Astrocyte (in vitro differentiated cells and primary cell): ENCODE measurements around the gene CFAP43. TPM values are rescaled to one million over a fixed set of nuclear protein-coding genes. Genes with fewer than 3 reads are reported as not detected.

Experiments
- DNase-seq: peaks from one replicate; pipeline ENCODE4 v3.0.0-alpha.2; 2010; ENCODE audit warnings: low read depth
- FAIRE-seq: peaks from 2 replicates; lab custom pipeline; 2011; peaks lifted over from hg19 to GRCh38; lab: Jason Lieb, UNC
- H2AFZ ChIP-seq: 2 replicates; pipeline ENCODE4 v1.6.0; 2012; ENCODE audit warnings: low read depth, low read length, inconsistent platforms
- H3K27ac ChIP-seq: 2 replicates; pipeline ENCODE4 v1.5.1; 2011; ENCODE audit warnings: low read depth, low read length, inconsistent platforms
- H3K27me3 ChIP-seq: 2 replicates; pipeline ENCODE4 v1.6.0; 2011; ENCODE audit warnings: low read length, inconsistent platforms; ENCODE audit not compliant: insufficient read depth
- H3K36me3 ChIP-seq: 2 replicates; pipeline ENCODE4 v1.5.1; 2011; ENCODE audit warnings: low read length, inconsistent platforms; ENCODE audit not compliant: insufficient read depth
- H3K4me1 ChIP-seq: 2 replicates; pipeline ENCODE4 v1.5.1; 2011; ENCODE audit warnings: low read length, inconsistent platforms; ENCODE audit not compliant: insufficient read depth
- H3K4me2 ChIP-seq: 2 replicates; pipeline ENCODE4 v1.6.0; 2012; ENCODE audit warnings: low read length, inconsistent platforms
- H3K4me3 ChIP-seq: 2 replicates; pipeline ENCODE4 v1.5.1; 2011; ENCODE audit warnings: low read depth, mild to moderate bottlenecking, low read length, inconsistent platforms; ENCODE audit not compliant: insufficient read depth
- H3K79me2 ChIP-seq: 2 replicates; pipeline ENCODE4 v1.6.0; 2012; ENCODE audit warnings: mild to moderate bottlenecking, low read length, inconsistent platforms; ENCODE audit not compliant: insufficient read depth
- H3K9ac ChIP-seq: 2 replicates; pipeline ENCODE4 v1.6.0; 2012; ENCODE audit warnings: mild to moderate bottlenecking, low read length, inconsistent platforms
- H3K9me3 ChIP-seq: 2 replicates; pipeline ENCODE4 v1.5.1; 2012; ENCODE audit warnings: low read depth, mild to moderate bottlenecking, low read length, inconsistent platforms; ENCODE audit not compliant: insufficient read depth
- H4K20me1 ChIP-seq: 2 replicates; pipeline ENCODE4 v1.6.0; 2012; ENCODE audit warnings: low read length, inconsistent platforms; ENCODE audit not compliant: insufficient read depth
- H3K27ac Mint-ChIP-seq: one replicate; pipeline ENCODE4 v1.8.0; 2021; ENCODE audit warnings: mild to moderate bottlenecking, mixed read lengths; ENCODE audit not compliant: unreplicated experiment
- H3K27me3 Mint-ChIP-seq: one replicate; pipeline ENCODE4 v1.8.0; 2021; ENCODE audit warnings: low read depth, mixed read lengths; ENCODE audit not compliant: unreplicated experiment
- H3K36me3 Mint-ChIP-seq: one replicate; pipeline ENCODE4 v1.8.0; 2021; ENCODE audit warnings: low read depth, mixed read lengths; ENCODE audit not compliant: unreplicated experiment
- H3K4me1 Mint-ChIP-seq: one replicate; pipeline ENCODE4 v1.8.0; 2021; ENCODE audit warnings: low read depth, mixed read lengths; ENCODE audit not compliant: unreplicated experiment
- H3K4me3 Mint-ChIP-seq: one replicate; pipeline ENCODE4 v1.8.0; 2021; ENCODE audit warnings: mild to moderate bottlenecking, moderate library complexity, mixed read lengths; ENCODE audit not compliant: unreplicated experiment
- H3K9me3 Mint-ChIP-seq: one replicate; pipeline ENCODE4 v1.8.0; 2021; ENCODE audit warnings: mild to moderate bottlenecking, mixed read lengths; ENCODE audit not compliant: unreplicated experiment
- EZH2 ChIP-seq: IDR thresholded peaks from 2 replicates; pipeline ENCODE4 v1.6.1; 2012; ENCODE audit warnings: mild to moderate bottlenecking, low read length, inconsistent platforms; ENCODE audit not compliant: insufficient read depth
- total RNA-seq: library from RNA; stranded (reverse); gene quantifications from 2 replicates; pipeline ENCODE4 v1.2.1, GENCODE V29; 2021
- TF ChIP-seq, protein P1 (sequence below): IDR thresholded peaks from 2 replicates; pipeline ENCODE4 v1.5.1; 2011; ENCODE audit warnings: low read depth, mild to moderate bottlenecking, inconsistent platforms, low read length, moderate library complexity; ENCODE audit not compliant: insufficient read depth

The CFAP43 gene
- total RNA-seq, 1 donor from 2014 or later: 0.27 TPM

DNA sequence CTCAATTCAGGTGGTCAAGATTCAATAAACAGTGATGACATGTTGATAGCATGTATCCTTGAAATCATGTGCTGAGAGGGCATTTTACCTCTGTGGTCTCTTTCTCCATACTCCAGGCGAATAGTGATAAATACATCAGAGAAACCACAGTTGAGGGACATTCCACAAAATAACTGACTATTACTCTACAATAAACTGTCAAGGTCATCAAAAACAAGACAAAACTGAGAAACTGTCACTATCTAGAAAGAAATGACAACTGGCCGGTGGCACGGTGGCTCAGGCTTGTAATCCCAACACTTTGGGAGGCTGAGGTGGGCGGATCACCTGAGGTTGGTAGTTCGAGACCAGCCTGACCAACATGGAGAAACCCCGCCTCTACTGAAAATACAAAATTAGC lies 94.0 kb downstream of the CFAP43 start:
- Mint-ChIP-seq H3K4me3 (no peak overlapping the region), H3K27ac (no peak overlapping the region), H3K36me3 (no peaks in the 10 kb centered on the region), H3K4me1 (no peaks in the 10 kb centered on the region), H3K27me3 (no peaks in the 10 kb centered on the region), H3K9me3 (no peaks in the 10 kb centered on the region)
- Histone ChIP-seq H3K27me3 (no peaks in the 10 kb centered on the region), H3K9ac (no peak overlapping the region), H3K79me2 (no peaks in the 10 kb centered on the region), H3K4me3 (no peak overlapping the region), H2AFZ (no peak overlapping the region), H3K4me2 (no peak overlapping the region), H3K27ac (no peak overlapping the region), H4K20me1 (no peaks in the 10 kb centered on the region), H3K4me1 (no peaks in the 10 kb centered on the region), H3K36me3 (no peaks in the 10 kb centered on the region), H3K9me3 (no peaks in the 10 kb centered on the region)
- no peak for TF ChIP-seq EZH2
- TF ChIP-seq, protein P1, sequence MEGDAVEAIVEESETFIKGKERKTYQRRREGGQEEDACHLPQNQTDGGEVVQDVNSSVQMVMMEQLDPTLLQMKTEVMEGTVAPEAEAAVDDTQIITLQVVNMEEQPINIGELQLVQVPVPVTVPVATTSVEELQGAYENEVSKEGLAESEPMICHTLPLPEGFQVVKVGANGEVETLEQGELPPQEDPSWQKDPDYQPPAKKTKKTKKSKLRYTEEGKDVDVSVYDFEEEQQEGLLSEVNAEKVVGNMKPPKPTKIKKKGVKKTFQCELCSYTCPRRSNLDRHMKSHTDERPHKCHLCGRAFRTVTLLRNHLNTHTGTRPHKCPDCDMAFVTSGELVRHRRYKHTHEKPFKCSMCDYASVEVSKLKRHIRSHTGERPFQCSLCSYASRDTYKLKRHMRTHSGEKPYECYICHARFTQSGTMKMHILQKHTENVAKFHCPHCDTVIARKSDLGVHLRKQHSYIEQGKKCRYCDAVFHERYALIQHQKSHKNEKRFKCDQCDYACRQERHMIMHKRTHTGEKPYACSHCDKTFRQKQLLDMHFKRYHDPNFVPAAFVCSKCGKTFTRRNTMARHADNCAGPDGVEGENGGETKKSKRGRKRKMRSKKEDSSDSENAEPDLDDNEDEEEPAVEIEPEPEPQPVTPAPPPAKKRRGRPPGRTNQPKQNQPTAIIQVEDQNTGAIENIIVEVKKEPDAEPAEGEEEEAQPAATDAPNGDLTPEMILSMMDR: no peak
- no peak for FAIRE-seq
- no peak for DNase-seq

DNA sequence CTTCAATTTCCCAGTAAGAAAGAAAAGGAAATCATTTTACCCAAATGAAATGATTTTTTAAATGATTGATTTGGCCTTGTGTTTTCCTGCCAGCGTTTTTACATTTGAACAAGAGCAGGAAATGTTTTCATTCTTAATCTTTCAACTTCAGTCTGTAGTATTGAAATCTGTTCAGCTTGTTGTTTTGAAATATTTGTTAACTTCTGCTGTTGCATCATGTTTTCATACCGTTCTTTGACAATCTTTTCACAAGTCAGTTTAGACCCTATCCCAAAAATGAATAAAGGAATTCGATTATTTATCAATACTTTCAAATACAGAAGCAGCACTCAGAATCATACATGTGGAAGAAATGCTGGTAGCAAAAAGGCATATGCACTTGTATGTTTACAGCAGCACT lies 102.1 kb downstream of the CFAP43 start:
- H3K4me1 Mint-ChIP-seq: no peaks in the 10 kb centered on the region
- DNase-seq (no peak), FAIRE-seq (no peak)
- Histone ChIP-seq H3K36me3 (no peaks in the 10 kb centered on the region), H3K4me2 (no peak overlapping the region), H3K27me3 (no peaks in the 10 kb centered on the region), H3K4me1 (no peaks in the 10 kb centered on the region), H2AFZ (no peak overlapping the region), H3K4me3 (no peak overlapping the region), H3K27ac (no peak overlapping the region), H3K79me2 (no peaks in the 10 kb centered on the region), H3K9me3 (no peaks in the 10 kb centered on the region), H3K9ac (no peak overlapping the region), H4K20me1 (no peaks in the 10 kb centered on the region)
- no peak for TF ChIP-seq EZH2
- TF ChIP-seq, protein P1: no peak
- no peak overlapping the region for H3K27ac Mint-ChIP-seq
- no peak overlapping the region for H3K4me3 Mint-ChIP-seq
- no peaks in the 10 kb centered on the region for H3K27me3 Mint-ChIP-seq
- H3K36me3 Mint-ChIP-seq: no peaks in the 10 kb centered on the region
- no peaks in the 10 kb centered on the region for H3K9me3 Mint-ChIP-seq

DNA sequence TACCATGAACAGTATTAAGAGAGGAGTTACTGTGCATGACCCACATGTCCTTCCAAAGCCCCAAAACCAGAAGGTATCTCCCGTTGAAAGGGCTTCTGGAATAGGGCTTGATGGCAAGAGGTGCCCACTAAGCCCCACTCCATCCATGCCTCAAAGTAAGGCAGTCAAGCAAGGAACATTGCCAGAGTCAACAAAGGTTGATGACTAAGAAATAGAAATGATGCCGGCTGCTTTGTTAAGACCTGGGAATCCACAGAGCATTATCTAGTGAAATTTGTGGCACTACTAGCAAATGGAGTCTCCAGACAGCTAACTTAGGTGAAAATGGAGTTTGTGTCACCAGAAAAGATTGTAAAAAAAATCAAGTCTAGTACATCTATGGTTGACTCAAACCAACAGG lies 104.0 kb downstream of the CFAP43 start:
- Histone ChIP-seq H3K36me3 (no peaks in the 10 kb centered on the region), H3K4me3 (no peak overlapping the region), H4K20me1 (no peaks in the 10 kb centered on the region), H3K4me2 (no peak overlapping the region), H3K27me3 (no peaks in the 10 kb centered on the region), H3K4me1 (no peaks in the 10 kb centered on the region), H3K79me2 (no peaks in the 10 kb centered on the region), H3K9ac (no peak overlapping the region), H2AFZ (no peak overlapping the region), H3K27ac (no peak overlapping the region), H3K9me3 (no peaks in the 10 kb centered on the region)
- DNase-seq (peak; percentile 20), FAIRE-seq (no peak)
- no peak for TF ChIP-seq EZH2
- TF ChIP-seq, protein P1: no peak
- H3K9me3 Mint-ChIP-seq: no peaks in the 10 kb centered on the region
- no peak overlapping the region for H3K27ac Mint-ChIP-seq
- H3K4me3 Mint-ChIP-seq: no peak overlapping the region
- H3K36me3 Mint-ChIP-seq: no peaks in the 10 kb centered on the region
- no peaks in the 10 kb centered on the region for H3K27me3 Mint-ChIP-seq
- peaks cover 3% of the 10 kb centered on the region for H3K4me1 Mint-ChIP-seq
